ENCODE results near the gene FARS2.

- TF ChIP-seq CTCF (IDR thresholded peaks at IDR 0.05; ENCODE audit: low read depth, low read length) (no peak), EZH2phosphoT487 (IDR thresholded peaks at IDR 0.05; ENCODE audit: low read depth) (no peak)
Observed at GRCh38 chr6:5276581-5276980, 15.3 kb downstream of the FARS2 start.

Measured in OCI-LY3 (cell line).